Tibial nerve (tissue), 3 donors: ENCODE data around the gene SYT12.

ENCODE experiments used
- CTCF ChIP-seq, 5 experiments: fragments of 200-600 bp in 3 of 5; fragments of 450-650 bp in 2 of 5; sonication (generic) in 3 of 5; IDR thresholded peaks; one replicate each; pipeline ENCODE4 v1.5.1; 2016 to 2019; ENCODE audit warnings: antibody characterized with exemption in 5 of 5, mild to moderate bottlenecking in 3 of 5, moderate library complexity in 2 of 5
- POLR2A ChIP-seq, 2 donors: fragments of 450-650 bp; IDR thresholded peaks; one replicate each; pipeline ENCODE4 v1.6.1; 2017; ENCODE audit warnings: antibody characterized with exemption in 2 of 2, mild to moderate bottlenecking in 2 of 2, moderate library complexity in 2 of 2

GRCh38 chr11:67029146-67029545 is 6.2 kb downstream of the SYT12 start:
- TF ChIP-seq CTCF (IDR thresholded peaks at IDR 0.05) (no peak), POLR2A (IDR thresholded peaks at IDR 0.05) (no peak)
